ENCODE measurements around the gene EXOC4. TPM values are rescaled to one million over a fixed set of nuclear protein-coding genes. Genes with fewer than 3 reads are reported as not detected.

EXOC4 gene
- total RNA-seq, 1 experiment from 2014 or later = 75.8 TPM

GRCh38 chr7:133931053-133931452, 678.2 kb downstream of the EXOC4 start:
- WGBS (ENCODE audit: extremely low coverage, insufficient read length, low lambda C conversion rate) = no CpG with 5 or more reads among the region's 1 CpG
- H2BK120ac ChIP-seq (ENCODE audit: low read depth, low read length, poor library complexity, severe bottlenecking) = no peak overlapping the region
- H3K4ac ChIP-seq (ENCODE audit: low read depth, low read length) = no peak overlapping the region
- no peak overlapping the region for H2BK20ac ChIP-seq (ENCODE audit: low read depth, low read length, poor library complexity, severe bottlenecking)
- H3K23me2 ChIP-seq (ENCODE audit: insufficient read length, low read depth, low read length, poor library complexity, severe bottlenecking) = no peaks in the 10 kb centered on the region
- Mint-ChIP-seq H3K27me3 (ENCODE audit: low read depth) (no peaks in the 10 kb centered on the region), H3K4me1 (peaks cover 38% of the 10 kb centered on the region in 2 experiments), H3K9me3 (no peaks in the 10 kb centered on the region), H3K36me3 (ENCODE audit: insufficient read depth in 1 of 3, low read depth in 3 of 3) (no peaks in the 10 kb centered on the region), H3K4me3 (no peak overlapping the region), H3K27ac (no peak overlapping the region)
- no peak overlapping the region for H3K18ac ChIP-seq (ENCODE audit: insufficient read length, low read depth, low read length)
- no peak overlapping the region for H4K91ac ChIP-seq (ENCODE audit: insufficient read length, low read depth, low read length)
- no peak overlapping the region for H3K9ac ChIP-seq (ENCODE audit: extremely low read depth, insufficient read length, low read length)
- H3K56ac ChIP-seq (ENCODE audit: insufficient read length, low read depth, low read length) = no peak overlapping the region
- H3K27me3 ChIP-seq (ENCODE audit: insufficient read depth, low read length) = no peaks in the 10 kb centered on the region
- H2AFZ ChIP-seq (ENCODE audit: low read length) = no peak overlapping the region
- no peak overlapping the region for H3K4me2 ChIP-seq (ENCODE audit: insufficient read depth, insufficient read length, low read length)
- H3K79me2 ChIP-seq (ENCODE audit: insufficient read depth, low read length) = no peaks in the 10 kb centered on the region
- no peak overlapping the region for H2BK5ac ChIP-seq (ENCODE audit: insufficient read length, low read length)
- no peak overlapping the region for H4K8ac ChIP-seq (replicated peaks; ENCODE audit: insufficient read length, low read depth, low read length)
- no peak overlapping the region for H2BK12ac ChIP-seq (ENCODE audit: insufficient read length, low read depth, low read length)
- no peak for TF ChIP-seq CTCF (conservative IDR thresholded peaks at IDR 0.05)
- H2BK15ac ChIP-seq (ENCODE audit: low read depth, low read length) = no peak overlapping the region
- no peak overlapping the region for H3K14ac ChIP-seq (ENCODE audit: insufficient read depth, low read length)
- no peaks in the 10 kb centered on the region for H3K79me1 ChIP-seq (ENCODE audit: insufficient read depth, low read depth, low read length, poor library complexity, severe bottlenecking)
- H2AK5ac ChIP-seq (ENCODE audit: insufficient read length, low read length) = no peak overlapping the region
- H3T11ph ChIP-seq (ENCODE audit: low read length) = no peak overlapping the region
- H4K20me1 ChIP-seq (ENCODE audit: control insufficient read depth, insufficient read depth, insufficient read length) = no peaks in the 10 kb centered on the region
- H3K4me1 ChIP-seq (ENCODE audit: insufficient read depth, low read length) = peaks cover 4% of the 10 kb centered on the region; the same call in 1 of the 2 replicates
- no peak for DNase-seq
- H4K5ac ChIP-seq (ENCODE audit: insufficient read length, low read depth, low read length) = no peak overlapping the region
- no peak overlapping the region for H3K27ac ChIP-seq (ENCODE audit: insufficient read length, low read depth, low read length)
- no peaks in the 10 kb centered on the region for H3K9me3 ChIP-seq (ENCODE audit: control insufficient read depth, low read depth, low read length)
- H3K23ac ChIP-seq (ENCODE audit: insufficient read length, low read depth, low read length) = no peak overlapping the region
